SW480 (cell line): ENCODE results near the gene TRNT1.

Experiments
- DNase-seq: peaks from one replicate; pipeline ENCODE4 v3.0.0-alpha.2; 2016; ENCODE audit warnings: low spot score

TRNT1 gene

DNA sequence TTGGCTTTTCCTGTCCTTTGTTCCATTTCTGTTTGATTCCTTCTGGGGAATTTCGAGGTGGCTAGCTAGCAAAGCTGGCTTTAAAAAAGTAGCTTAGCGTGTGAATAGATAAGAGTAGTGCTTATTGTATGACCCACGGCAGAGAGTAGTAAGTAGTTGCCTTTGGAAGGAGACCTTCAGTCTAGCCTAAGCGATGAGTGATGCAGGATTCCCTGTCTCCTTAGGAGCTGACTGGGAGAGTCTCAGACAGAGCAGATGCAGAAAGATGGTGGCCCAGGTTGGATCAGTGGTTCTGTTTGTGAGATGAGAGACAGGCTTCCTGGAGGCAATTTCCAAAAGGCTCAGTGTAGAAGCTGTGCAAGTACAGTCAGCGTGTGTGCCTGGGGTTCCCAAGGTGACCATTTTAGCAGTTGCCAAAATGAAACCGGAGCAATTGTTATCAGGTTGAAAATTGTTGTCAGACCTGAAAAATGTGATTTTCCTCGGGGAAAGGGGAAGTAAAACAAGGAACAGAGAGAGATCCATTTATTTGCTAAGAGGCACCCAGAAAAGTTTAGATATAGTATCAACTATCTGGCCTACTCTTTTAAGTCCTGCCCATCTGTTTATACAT lies 15.9 kb upstream of the TRNT1 start:
- DNase-seq, result no peak

GRCh38 chr3:3113042-3113709 lies 13.6 kb upstream of the TRNT1 start:
- DNase-seq, result no peak

GRCh38 chr3:3117651-3118050 lies 9.1 kb upstream of the TRNT1 start:
- no peak for DNase-seq

GRCh38 chr3:3119393-3119851 lies 7.3 kb upstream of the TRNT1 start:
- no peak for DNase-seq

GRCh38 chr3:3125977-3126376 lies 763 bp upstream of the TRNT1 start:
- no peak for DNase-seq

GRCh38 chr3:3127432-3128010 lies 781 bp downstream of the TRNT1 start:
- peak; percentile 29 for DNase-seq

- DNase-seq, result no peak
Measured at GRCh38 chr3:3129579-3129978, 2.8 kb downstream of the TRNT1 start.

DNA sequence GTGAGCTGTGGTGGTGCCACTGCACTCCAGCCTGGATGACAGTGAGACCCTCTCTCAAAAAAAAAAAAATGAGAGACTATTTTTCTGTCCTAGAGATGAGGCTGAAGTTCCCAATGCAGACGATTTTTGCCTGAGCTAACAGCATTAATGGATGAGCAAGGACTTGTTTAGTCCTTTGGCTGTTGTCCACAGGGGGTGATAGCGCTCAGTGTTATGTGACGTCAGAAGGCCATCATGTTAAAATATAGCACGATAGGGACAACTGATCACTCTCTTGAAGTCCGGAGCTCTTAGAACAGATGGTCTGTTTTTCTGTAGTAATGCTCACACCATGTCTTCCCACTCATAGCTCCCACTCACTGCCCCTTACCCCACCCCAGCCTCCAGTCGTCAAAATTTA lies 6.8 kb downstream of the TRNT1 start:
- DNase-seq, result no peak

DNA sequence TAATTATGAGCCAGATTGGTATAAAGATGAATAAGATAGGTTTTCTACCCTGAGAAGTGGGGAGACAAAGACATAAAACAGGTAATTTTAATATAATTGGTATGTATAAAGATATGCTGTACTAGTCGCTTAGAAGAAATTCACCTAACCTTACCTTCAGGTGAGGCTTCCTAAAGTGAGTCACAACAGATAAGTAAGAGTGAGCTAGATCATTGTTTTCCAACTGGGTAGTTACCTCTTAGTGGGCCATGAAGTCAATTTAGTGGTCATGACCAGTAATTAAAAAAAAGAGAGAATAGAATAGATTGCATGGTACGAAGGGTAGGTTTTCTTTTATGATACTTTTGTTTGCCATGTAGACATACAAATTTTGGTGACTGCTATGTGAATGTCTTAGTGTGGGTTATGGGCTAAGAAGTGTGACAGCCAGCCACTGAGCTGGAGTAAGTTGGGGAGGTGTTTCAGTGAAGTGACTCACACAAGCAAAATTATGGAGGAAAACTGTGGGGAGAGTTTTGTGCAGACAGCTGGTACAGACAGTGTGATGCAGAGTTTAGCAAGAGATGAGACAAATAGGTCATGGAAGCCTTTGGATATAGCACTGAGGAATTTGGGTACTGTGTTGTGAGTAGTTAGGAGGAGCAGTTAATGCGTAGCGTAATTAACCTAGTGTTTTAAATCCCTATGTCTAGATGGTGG lies 8.2 kb downstream of the TRNT1 start:
- DNase-seq, result no peak

- no peak for DNase-seq
Measured at GRCh38 chr3:3137526-3137925, 10.8 kb downstream of the TRNT1 start.

GRCh38 chr3:3141939-3142338 lies 15.2 kb downstream of the TRNT1 start:
- no peak for DNase-seq

DNA sequence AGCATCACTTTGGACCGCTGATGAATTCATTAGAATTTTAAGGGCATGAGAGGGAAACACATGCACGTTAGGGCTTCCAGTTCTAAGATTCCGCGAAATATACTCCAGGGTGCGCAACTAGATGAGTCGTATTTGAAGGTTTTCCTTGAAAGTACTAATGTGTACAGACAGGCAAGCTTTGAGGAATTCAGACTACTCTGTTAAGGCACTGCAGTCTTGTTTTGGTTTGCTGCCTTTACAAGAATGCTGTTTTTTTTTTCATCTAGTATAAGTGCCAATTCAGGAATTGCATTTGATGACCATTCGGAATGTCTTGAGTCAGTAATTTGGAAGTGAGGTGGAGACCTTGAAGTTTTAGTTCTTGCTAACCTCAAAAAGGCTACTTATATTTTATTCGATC lies 19.1 kb downstream of the TRNT1 start:
- DNase-seq, result no peak

DNA sequence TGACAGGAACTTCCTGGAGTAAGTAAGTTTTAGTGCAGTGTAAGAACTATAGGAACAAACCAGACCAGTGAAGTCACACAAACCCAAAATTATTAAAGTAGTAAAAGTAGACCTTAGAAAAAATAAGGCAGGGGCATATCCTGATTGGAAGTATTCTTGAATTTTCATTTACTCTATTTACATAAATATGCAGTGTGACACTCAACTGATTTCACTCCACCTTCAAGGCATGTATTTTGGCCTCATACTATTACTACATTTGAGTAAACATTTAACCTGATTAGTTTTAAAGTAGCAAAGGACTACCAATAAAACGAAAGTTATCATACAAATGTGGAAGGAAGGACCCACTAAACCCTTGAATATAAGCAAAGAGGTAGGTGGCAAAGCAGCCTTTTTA lies 22.8 kb downstream of the TRNT1 start:
- no peak for DNase-seq

GRCh38 chr3:3151513-3151912 lies 24.8 kb downstream of the TRNT1 start:
- DNase-seq, result no peak

- no peak for DNase-seq
Measured at GRCh38 chr3:3154879-3155610, 28.3 kb downstream of the TRNT1 start.

- DNase-seq, result no peak
Measured at GRCh38 chr3:3157484-3157883, 30.7 kb downstream of the TRNT1 start.

- no peak for DNase-seq
Measured at GRCh38 chr3:3160826-3161225, 34.1 kb downstream of the TRNT1 start.

DNA sequence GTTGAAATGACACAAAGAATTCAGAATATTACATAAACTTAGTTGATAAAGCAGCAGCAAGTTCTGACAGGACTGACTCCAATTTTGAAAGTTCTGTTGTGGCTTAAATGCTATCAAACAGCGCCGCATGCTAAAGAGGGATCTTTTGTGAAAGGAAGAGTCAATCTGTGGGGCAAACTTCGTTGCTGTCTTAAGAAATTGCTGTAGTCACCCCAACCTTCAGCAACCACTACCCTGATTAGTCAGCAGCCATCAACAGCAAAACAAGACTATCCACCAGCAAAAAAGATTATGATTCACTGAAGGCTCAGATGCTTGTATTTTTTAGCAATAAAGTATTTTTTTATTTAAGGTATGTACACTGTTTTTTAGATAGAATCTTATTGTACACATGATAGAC lies 38.5 kb downstream of the TRNT1 start:
- DNase-seq, result no peak

GRCh38 chr3:3165650-3166049 lies 38.9 kb downstream of the TRNT1 start:
- DNase-seq, result no peak

GRCh38 chr3:3170998-3171397 lies 44.3 kb downstream of the TRNT1 start:
- DNase-seq, result no peak

GRCh38 chr3:3172627-3173026 lies 45.9 kb downstream of the TRNT1 start:
- no peak for DNase-seq

- DNase-seq, result no peak
Measured at GRCh38 chr3:3177861-3178497, 51.2 kb downstream of the TRNT1 start.
